Measurements from ENCODE around the gene EHMT2.

DNA sequence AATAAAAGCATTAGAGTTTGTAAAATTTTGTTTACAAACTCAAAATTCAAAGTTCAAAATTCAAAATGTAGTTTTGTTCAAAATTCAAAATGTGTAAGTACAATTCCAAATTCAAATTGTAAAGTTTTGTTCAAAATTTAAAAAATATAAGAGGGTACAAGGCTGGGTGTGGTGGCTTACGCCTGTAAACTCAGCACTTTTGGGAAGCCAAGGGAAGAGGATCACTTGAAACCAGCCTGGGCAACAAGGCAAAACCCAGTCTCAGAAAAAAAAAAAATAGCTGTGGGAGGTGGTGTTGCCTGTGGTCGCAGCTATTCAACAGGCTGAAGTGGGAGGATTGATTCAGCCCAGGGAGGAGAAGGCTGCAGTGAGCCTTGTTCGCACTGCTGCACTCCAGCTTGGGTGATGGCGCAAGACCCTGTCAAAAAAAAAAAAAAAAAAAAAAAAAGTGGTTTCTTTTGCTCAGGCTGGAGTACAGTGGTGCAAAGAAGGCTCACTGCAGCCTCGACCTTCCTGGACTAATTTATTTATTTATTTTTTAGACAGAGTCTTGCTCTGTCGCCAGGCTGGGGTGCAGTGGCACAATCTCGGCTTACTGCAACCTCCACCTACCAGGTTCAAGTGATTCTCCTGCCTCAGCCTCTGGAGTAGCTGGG is 9.8 kb upstream of the EHMT2 start:
- TF ChIP-seq, protein P1, sequence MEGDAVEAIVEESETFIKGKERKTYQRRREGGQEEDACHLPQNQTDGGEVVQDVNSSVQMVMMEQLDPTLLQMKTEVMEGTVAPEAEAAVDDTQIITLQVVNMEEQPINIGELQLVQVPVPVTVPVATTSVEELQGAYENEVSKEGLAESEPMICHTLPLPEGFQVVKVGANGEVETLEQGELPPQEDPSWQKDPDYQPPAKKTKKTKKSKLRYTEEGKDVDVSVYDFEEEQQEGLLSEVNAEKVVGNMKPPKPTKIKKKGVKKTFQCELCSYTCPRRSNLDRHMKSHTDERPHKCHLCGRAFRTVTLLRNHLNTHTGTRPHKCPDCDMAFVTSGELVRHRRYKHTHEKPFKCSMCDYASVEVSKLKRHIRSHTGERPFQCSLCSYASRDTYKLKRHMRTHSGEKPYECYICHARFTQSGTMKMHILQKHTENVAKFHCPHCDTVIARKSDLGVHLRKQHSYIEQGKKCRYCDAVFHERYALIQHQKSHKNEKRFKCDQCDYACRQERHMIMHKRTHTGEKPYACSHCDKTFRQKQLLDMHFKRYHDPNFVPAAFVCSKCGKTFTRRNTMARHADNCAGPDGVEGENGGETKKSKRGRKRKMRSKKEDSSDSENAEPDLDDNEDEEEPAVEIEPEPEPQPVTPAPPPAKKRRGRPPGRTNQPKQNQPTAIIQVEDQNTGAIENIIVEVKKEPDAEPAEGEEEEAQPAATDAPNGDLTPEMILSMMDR (IDR thresholded peaks at IDR 0.05; ENCODE audit: borderline replicate concordance, extremely low read depth, low read length, poor library complexity, severe bottlenecking): no peak
- no peak for TF ChIP-seq EZH2 (IDR thresholded peaks at IDR 0.05; ENCODE audit: borderline replicate concordance, low read depth, low read length, severe bottlenecking)
